Endodermal cell (in vitro differentiated cells): ENCODE measurements around the gene TMEM80. TPM values are rescaled to one million over a fixed set of nuclear protein-coding genes. Genes with fewer than 3 reads are reported as not detected.

Experiments
- DNase-seq: peaks from one replicate; pipeline ENCODE4 v3.0.0-alpha.2; 2017
- H3K27ac ChIP-seq: 2 replicates; pipeline ENCODE4 v1.5.1; 2013; ENCODE audit warnings: mild to moderate bottlenecking, low read depth, low read length, moderate library complexity
- H3K27me3 ChIP-seq: 2 replicates; pipeline ENCODE4 v1.6.1; 2013; ENCODE audit warnings: mild to moderate bottlenecking, low read length, moderate library complexity; ENCODE audit not compliant: insufficient read depth, control insufficient read depth, poor library complexity, severe bottlenecking
- H3K36me3 ChIP-seq: 2 replicates; pipeline ENCODE4 v1.7.0; 2013; ENCODE audit warnings: mild to moderate bottlenecking, low read length, moderate library complexity; ENCODE audit not compliant: control insufficient read depth, insufficient read depth
- H3K4me1 ChIP-seq: one replicate; pipeline ENCODE4 v1.7.0; 2013; ENCODE audit warnings: low read length; ENCODE audit not compliant: control insufficient read depth, insufficient read depth
- H3K4me3 ChIP-seq: 2 replicates; pipeline ENCODE4 v1.5.1; 2013; ENCODE audit warnings: mild to moderate bottlenecking, low read length, moderate library complexity
- H3K9ac ChIP-seq: 2 replicates; pipeline ENCODE4 v1.6.1; 2013; ENCODE audit warnings: mild to moderate bottlenecking, low read length, moderate library complexity; ENCODE audit not compliant: poor library complexity, severe bottlenecking; ENCODE audit errors: extremely low read depth
- H3K9me3 ChIP-seq: 2 replicates; pipeline ENCODE4 v1.6.1; 2013; ENCODE audit warnings: mild to moderate bottlenecking, low read length, moderate library complexity; ENCODE audit not compliant: control insufficient read depth
- H3K27ac Mint-ChIP-seq: 2 replicates; pipeline ENCODE4 v1.8.0; 2020; ENCODE audit warnings: mixed read lengths
- H3K27me3 Mint-ChIP-seq: 2 replicates; pipeline ENCODE4 v1.8.0; 2021; ENCODE audit warnings: mild to moderate bottlenecking, mixed read lengths; ENCODE audit not compliant: insufficient read depth
- H3K36me3 Mint-ChIP-seq: 2 replicates; pipeline ENCODE4 v1.8.0; 2020; ENCODE audit warnings: low read depth, mixed read lengths
- H3K4me1 Mint-ChIP-seq: 2 replicates; pipeline ENCODE4 v1.8.0; 2020; ENCODE audit warnings: mixed read lengths
- H3K4me3 Mint-ChIP-seq: 2 replicates; pipeline ENCODE4 v1.8.0; 2020; ENCODE audit warnings: mild to moderate bottlenecking, moderate library complexity, mixed read lengths
- H3K9me3 Mint-ChIP-seq: 2 replicates; pipeline ENCODE4 v1.8.0; 2020; ENCODE audit warnings: mild to moderate bottlenecking, mixed read lengths
- WGBS, 2 experiments: methylation state at CpG; one replicate each; pipeline versions ENCODE4 v1.1.5 to v1.1.7; 2013; ENCODE audit warnings: missing lambda C conversion rate in 2 of 2, mixed read lengths in 1 of 2; ENCODE audit not compliant: insufficient coverage in 1 of 2, insufficient read length in 1 of 2; 5-methylcytosine and 5-hydroxymethylcytosine counted together
- total RNA-seq, 2 donors: library from RNA; stranded (reverse); fragmentation: NEBNext Ultra II Directional in 1 of 2; extraction: Animal tissue kit (Norgen Biotek cat#: 25700) in 1 of 2; gene quantifications; 2 replicates in 1 of 2; 3 replicates in 1 of 2; pipeline ENCODE4 v1.2.1, GENCODE V29; 2021
- TF ChIP-seq, protein P1 (sequence below): fragments of 200-600 bp; sonication (generic); conservative IDR thresholded peaks from 2 replicates; pipeline ENCODE4 v1.5.0; 2021; ENCODE audit warnings: antibody characterized with exemption, mild to moderate bottlenecking

The TMEM80 gene
- total RNA-seq, 2 donors from 2014 or later = 13.2 to 19.1 TPM

DNA sequence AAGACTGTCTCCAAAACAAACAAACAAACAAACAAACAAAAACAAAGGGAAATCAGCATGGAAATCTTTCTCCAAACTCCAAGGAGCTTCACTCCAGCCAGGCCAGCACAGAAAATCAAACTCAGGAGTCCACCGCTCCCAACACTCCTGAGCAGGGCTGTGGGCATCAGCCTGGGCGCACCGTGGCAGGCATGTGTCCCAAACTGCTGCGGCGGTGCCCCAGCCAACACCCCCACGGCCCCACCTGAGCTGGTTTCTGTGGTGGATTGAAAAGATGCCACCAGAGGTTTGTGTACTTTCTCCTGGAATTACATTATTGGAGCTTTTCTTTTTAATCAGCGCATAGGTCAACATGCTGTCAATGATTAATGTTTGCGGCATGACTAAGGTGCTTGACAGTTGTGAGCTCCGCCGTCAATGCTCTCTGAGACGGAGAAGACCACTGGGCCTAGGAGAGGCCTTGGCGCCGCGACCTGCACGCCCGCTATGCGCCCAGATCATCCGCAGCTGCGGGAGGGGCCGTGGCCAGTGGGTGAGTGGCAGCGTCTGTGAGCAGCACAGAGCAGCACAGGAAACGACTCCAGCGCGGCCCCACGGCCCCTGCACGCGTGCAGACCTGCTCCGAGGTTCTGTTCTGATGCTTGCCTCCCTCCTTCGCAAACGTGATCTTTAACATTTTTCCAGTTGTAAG is 40.4 kb upstream of the TMEM80 start:
- DNase-seq = no peak
- H3K4me3 Mint-ChIP-seq = no peak overlapping the region
- Histone ChIP-seq H3K4me3 (no peak overlapping the region), H3K9ac (no peak overlapping the region), H3K36me3 (peaks cover 38% of the 10 kb centered on the region), H3K27me3 (no peaks in the 10 kb centered on the region), H3K9me3 (no peaks in the 10 kb centered on the region), H3K4me1 (no peaks in the 10 kb centered on the region), H3K27ac (no peak overlapping the region)
- H3K9me3 Mint-ChIP-seq = no peaks in the 10 kb centered on the region
- H3K27ac Mint-ChIP-seq = no peak overlapping the region
- peaks cover 48% of the 10 kb centered on the region for H3K36me3 Mint-ChIP-seq
- no peaks in the 10 kb centered on the region for H3K27me3 Mint-ChIP-seq
- TF ChIP-seq, protein P1, sequence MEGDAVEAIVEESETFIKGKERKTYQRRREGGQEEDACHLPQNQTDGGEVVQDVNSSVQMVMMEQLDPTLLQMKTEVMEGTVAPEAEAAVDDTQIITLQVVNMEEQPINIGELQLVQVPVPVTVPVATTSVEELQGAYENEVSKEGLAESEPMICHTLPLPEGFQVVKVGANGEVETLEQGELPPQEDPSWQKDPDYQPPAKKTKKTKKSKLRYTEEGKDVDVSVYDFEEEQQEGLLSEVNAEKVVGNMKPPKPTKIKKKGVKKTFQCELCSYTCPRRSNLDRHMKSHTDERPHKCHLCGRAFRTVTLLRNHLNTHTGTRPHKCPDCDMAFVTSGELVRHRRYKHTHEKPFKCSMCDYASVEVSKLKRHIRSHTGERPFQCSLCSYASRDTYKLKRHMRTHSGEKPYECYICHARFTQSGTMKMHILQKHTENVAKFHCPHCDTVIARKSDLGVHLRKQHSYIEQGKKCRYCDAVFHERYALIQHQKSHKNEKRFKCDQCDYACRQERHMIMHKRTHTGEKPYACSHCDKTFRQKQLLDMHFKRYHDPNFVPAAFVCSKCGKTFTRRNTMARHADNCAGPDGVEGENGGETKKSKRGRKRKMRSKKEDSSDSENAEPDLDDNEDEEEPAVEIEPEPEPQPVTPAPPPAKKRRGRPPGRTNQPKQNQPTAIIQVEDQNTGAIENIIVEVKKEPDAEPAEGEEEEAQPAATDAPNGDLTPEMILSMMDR = no peak
- H3K4me1 Mint-ChIP-seq = no peaks in the 10 kb centered on the region
- 93 to 95% methylated on average over 25 to 30 of the region's 30 CpGs for WGBS, 2 experiments

DNA sequence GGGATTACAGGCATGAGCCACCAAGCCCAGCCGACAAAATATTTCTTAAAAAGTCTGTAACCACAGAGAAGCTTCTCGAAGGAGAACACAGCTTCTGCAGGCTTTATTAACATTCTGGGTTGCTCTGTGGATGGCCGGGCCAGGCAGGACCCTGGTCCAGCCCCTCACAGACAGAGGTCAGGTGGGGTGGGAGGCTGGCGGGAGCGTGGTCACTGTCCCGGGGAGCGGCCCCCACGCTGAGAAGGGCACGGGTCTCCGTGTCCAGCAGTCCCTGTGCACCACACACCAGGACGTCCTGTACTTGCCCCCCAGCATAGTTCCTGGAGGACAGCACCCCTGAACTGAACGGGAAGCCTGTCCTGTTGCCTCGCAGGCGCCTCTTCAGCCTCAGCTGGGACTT is 39.2 kb upstream of the TMEM80 start:
- no peak overlapping the region for H3K4me3 Mint-ChIP-seq

DNA sequence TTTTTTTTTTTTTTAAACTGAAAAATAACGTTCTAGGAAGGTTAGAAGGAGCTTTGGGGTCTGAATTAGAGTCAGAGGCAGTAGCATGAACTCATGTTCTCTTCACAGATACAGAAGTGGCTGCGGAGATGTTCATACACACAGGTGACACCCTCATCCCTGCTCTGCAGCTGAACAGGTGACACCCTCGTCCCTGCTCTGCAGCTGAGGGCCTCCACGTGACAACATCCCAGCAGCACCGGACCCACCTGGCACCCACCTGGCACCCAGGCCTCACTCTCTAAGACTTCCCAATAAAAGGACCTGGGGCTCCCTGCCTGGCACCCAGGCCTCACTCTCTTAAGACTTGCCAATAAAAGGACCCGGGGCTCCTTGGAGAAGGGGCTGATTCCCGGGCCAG is 38.8 kb upstream of the TMEM80 start:
- no peaks in the 10 kb centered on the region for H3K9me3 Mint-ChIP-seq
- no peak for DNase-seq
- Histone ChIP-seq H3K9ac (no peak overlapping the region), H3K9me3 (no peaks in the 10 kb centered on the region), H3K27ac (no peak overlapping the region), H3K27me3 (no peaks in the 10 kb centered on the region), H3K4me1 (no peaks in the 10 kb centered on the region), H3K4me3 (no peak overlapping the region), H3K36me3 (peaks cover 34% of the 10 kb centered on the region)
- TF ChIP-seq, protein P1 = no peak
- H3K36me3 Mint-ChIP-seq = peaks cover 36% of the 10 kb centered on the region
- no peak overlapping the region for H3K4me3 Mint-ChIP-seq
- no peaks in the 10 kb centered on the region for H3K27me3 Mint-ChIP-seq
- 87 to 93% methylated on average over 3 to 7 of the region's 7 CpGs for WGBS, 2 experiments
- no peak overlapping the region for H3K27ac Mint-ChIP-seq
- H3K4me1 Mint-ChIP-seq = no peaks in the 10 kb centered on the region

More for the DNA sequence above, 39.2 kb upstream of the TMEM80 start:
- H3K27me3 ChIP-seq = no peaks in the 10 kb centered on the region
- H3K27ac ChIP-seq = no peak overlapping the region
- no peaks in the 10 kb centered on the region for H3K4me1 Mint-ChIP-seq
- H3K36me3 Mint-ChIP-seq = peaks cover 40% of the 10 kb centered on the region
- peaks cover 37% of the 10 kb centered on the region for H3K36me3 ChIP-seq
- H3K9me3 ChIP-seq = no peaks in the 10 kb centered on the region
- H3K4me3 ChIP-seq = no peak overlapping the region
- no peaks in the 10 kb centered on the region for H3K4me1 ChIP-seq
- WGBS, 2 experiments = 96 to 100% methylated on average over 3 to 14 of the region's 14 CpGs
- DNase-seq = no peak
- H3K27ac Mint-ChIP-seq = no peak overlapping the region
- TF ChIP-seq, protein P1 = no peak
- H3K27me3 Mint-ChIP-seq = no peaks in the 10 kb centered on the region
- no peak overlapping the region for H3K9ac ChIP-seq
- H3K9me3 Mint-ChIP-seq = no peaks in the 10 kb centered on the region
